ENCODE data around the gene CHML. TPM values are rescaled to one million over a fixed set of nuclear protein-coding genes. Genes with fewer than 3 reads are reported as not detected.
A peak's percentile ranks its signal among the peaks of the same experiment; 100 is the strongest.

Gene CHML
- total RNA-seq, 1 donor: 11.6 TPM

GRCh38 chr1:241615043-241615974 is 24.9 kb downstream of the CHML start:
- DNase-seq (ENCODE audit: insufficient read length, low spot score, missing footprints): no peak

DNA sequence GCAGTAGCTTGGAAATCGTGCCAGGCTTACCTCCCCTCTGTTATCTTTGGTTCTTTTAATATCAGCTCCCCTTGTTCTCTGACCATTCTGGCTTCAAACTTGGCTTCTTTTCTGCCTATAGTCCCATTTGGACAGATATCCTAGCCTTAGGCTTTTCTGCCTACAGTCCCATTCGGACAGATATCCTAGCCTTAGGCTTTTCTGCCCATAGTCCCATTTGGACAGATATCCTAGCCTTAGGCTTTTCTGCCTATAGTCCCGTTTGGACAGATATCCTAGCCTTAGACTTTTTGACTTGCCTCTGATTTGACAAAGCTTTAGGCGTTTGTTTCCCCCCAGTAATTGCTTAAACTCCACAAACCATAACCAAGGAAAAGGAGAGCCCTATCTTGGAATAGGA is 25.6 kb downstream of the CHML start:
- Histone ChIP-seq H4K20me1 (ENCODE audit: insufficient read depth, low read length) (no peaks in the 10 kb centered on the region), H2AFZ (ENCODE audit: low read length) (no peak overlapping the region), H3K4me2 (ENCODE audit: insufficient read depth, low read length) (no peak overlapping the region), H3K27ac (ENCODE audit: low read depth, low read length) (peak overlapping the region; percentile 44), H3K27me3 (ENCODE audit: insufficient read depth, low read length) (no peaks in the 10 kb centered on the region), H3K4me3 (ENCODE audit: insufficient read depth, low read length) (no peak overlapping the region), H3K79me2 (ENCODE audit: insufficient read depth, low read length) (no peaks in the 10 kb centered on the region), H3K9me3 (ENCODE audit: low read depth, low read length) (no peaks in the 10 kb centered on the region), H3K4me1 (ENCODE audit: insufficient read depth, low read length) (peaks cover 31% of the 10 kb centered on the region), H3K36me3 (ENCODE audit: insufficient read depth, low read length) (no peaks in the 10 kb centered on the region)
- DNase-seq (ENCODE audit: insufficient read length, low spot score, missing footprints): no peak
- TF ChIP-seq, protein P1, sequence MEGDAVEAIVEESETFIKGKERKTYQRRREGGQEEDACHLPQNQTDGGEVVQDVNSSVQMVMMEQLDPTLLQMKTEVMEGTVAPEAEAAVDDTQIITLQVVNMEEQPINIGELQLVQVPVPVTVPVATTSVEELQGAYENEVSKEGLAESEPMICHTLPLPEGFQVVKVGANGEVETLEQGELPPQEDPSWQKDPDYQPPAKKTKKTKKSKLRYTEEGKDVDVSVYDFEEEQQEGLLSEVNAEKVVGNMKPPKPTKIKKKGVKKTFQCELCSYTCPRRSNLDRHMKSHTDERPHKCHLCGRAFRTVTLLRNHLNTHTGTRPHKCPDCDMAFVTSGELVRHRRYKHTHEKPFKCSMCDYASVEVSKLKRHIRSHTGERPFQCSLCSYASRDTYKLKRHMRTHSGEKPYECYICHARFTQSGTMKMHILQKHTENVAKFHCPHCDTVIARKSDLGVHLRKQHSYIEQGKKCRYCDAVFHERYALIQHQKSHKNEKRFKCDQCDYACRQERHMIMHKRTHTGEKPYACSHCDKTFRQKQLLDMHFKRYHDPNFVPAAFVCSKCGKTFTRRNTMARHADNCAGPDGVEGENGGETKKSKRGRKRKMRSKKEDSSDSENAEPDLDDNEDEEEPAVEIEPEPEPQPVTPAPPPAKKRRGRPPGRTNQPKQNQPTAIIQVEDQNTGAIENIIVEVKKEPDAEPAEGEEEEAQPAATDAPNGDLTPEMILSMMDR (IDR thresholded peaks at IDR 0.05; ENCODE audit: extremely low read depth, low read depth, low read length): no peak

More at GRCh38 chr1:241615043-241615974, 24.9 kb downstream of the CHML start:
- no peaks in the 10 kb centered on the region for H3K36me3 ChIP-seq (ENCODE audit: insufficient read depth, low read length)
- H3K27me3 ChIP-seq (ENCODE audit: insufficient read depth, low read length): no peaks in the 10 kb centered on the region
- no peaks in the 10 kb centered on the region for H3K9me3 ChIP-seq (ENCODE audit: low read depth, low read length)
- peaks cover 31% of the 10 kb centered on the region for H3K4me1 ChIP-seq (ENCODE audit: insufficient read depth, low read length)
- H3K4me3 ChIP-seq (ENCODE audit: insufficient read depth, low read length): no peak overlapping the region
- peak overlapping the region; percentile 25 for H3K4me2 ChIP-seq (ENCODE audit: insufficient read depth, low read length)
- no peaks in the 10 kb centered on the region for H3K79me2 ChIP-seq (ENCODE audit: insufficient read depth, low read length)
- no peaks in the 10 kb centered on the region for H4K20me1 ChIP-seq (ENCODE audit: insufficient read depth, low read length)
- TF ChIP-seq, protein P1 (IDR thresholded peaks at IDR 0.05; ENCODE audit: extremely low read depth, low read depth, low read length): no peak
- H2AFZ ChIP-seq (ENCODE audit: low read length): peak overlapping the region; percentile 24
- H3K27ac ChIP-seq (ENCODE audit: low read depth, low read length): peak overlapping the region; percentile 44

DNA sequence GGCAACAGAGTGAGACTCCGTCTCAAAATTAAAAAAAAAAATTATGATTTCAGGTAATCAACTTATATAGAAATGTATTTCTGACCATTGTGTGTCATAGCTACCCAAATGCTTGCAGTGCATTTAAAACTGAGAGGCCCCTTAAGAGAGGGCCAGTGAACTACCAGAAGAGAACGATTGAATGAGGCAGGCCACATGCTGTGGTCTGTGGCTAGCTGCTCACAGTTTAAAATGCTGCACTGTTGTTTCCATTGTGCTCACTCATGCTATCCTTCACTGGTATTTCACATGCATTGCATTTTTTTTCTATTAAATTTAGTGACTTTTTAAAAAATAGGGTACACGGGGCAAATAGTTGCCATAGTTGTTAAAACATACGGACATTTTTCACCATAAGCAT is 26.0 kb downstream of the CHML start:
- Histone ChIP-seq H3K36me3 (ENCODE audit: insufficient read depth, low read length) (no peaks in the 10 kb centered on the region), H3K9me3 (ENCODE audit: low read depth, low read length) (no peaks in the 10 kb centered on the region), H3K27me3 (ENCODE audit: insufficient read depth, low read length) (no peaks in the 10 kb centered on the region), H3K4me2 (ENCODE audit: insufficient read depth, low read length) (no peak overlapping the region), H2AFZ (ENCODE audit: low read length) (no peak overlapping the region), H3K4me3 (ENCODE audit: insufficient read depth, low read length) (no peak overlapping the region), H3K79me2 (ENCODE audit: insufficient read depth, low read length) (no peaks in the 10 kb centered on the region), H3K4me1 (ENCODE audit: insufficient read depth, low read length) (peaks cover 33% of the 10 kb centered on the region), H3K27ac (ENCODE audit: low read depth, low read length) (peak overlapping the region; percentile 44), H4K20me1 (ENCODE audit: insufficient read depth, low read length) (no peaks in the 10 kb centered on the region)
- TF ChIP-seq, protein P1 (IDR thresholded peaks at IDR 0.05; ENCODE audit: extremely low read depth, low read depth, low read length): no peak
- no peak for DNase-seq (ENCODE audit: insufficient read length, low spot score, missing footprints)
